ENCODE measurements around the gene AGRN. TPM values are rescaled to one million over a fixed set of nuclear protein-coding genes. Genes with fewer than 3 reads are reported as not detected.

Gene AGRN
- total RNA-seq, 1 experiment from 2014 or later, result 175 TPM

- no peak overlapping the region for H3K27ac Mint-ChIP-seq
Measured at GRCh38 chr1:975365-975764, 44.6 kb upstream of the AGRN start.

More at GRCh38 chr1:975365-975764, 44.6 kb upstream of the AGRN start:
- no CpG with 5 or more reads among the region's 9 CpGs for WGBS (ENCODE audit: extremely low coverage, insufficient read length, low lambda C conversion rate)
- no peak overlapping the region for H4K8ac ChIP-seq (replicated peaks; ENCODE audit: insufficient read length, low read depth, low read length)
- H2BK120ac ChIP-seq (ENCODE audit: low read depth, low read length, poor library complexity, severe bottlenecking), result no peak overlapping the region
- Mint-ChIP-seq H3K27me3 (ENCODE audit: low read depth) (peaks cover 47% of the 10 kb centered on the region), H3K36me3 (ENCODE audit: insufficient read depth in 1 of 3, low read depth in 3 of 3) (peaks cover 0 to 6% (median 4%) of the 10 kb centered on the region in 3 experiments; a peak in 4 of 7 replicates), H3K4me1 (peaks cover 5 to 9% of the 10 kb centered on the region in 2 experiments; a peak in 3 of 4 replicates), H3K4me3 (peak overlapping the region in 1 of 2 experiments; percentile 26; a peak in 1 of 5 replicates), H3K9me3 (peaks cover 4 to 6% of the 10 kb centered on the region in 2 experiments)
- no peaks in the 10 kb centered on the region for H3K23me2 ChIP-seq (ENCODE audit: insufficient read length, low read depth, low read length, poor library complexity, severe bottlenecking)
- H3K79me2 ChIP-seq (ENCODE audit: insufficient read depth, low read length), result no peaks in the 10 kb centered on the region
- no peak overlapping the region for H4K91ac ChIP-seq (ENCODE audit: insufficient read length, low read depth, low read length)
- no peak overlapping the region for H2AK5ac ChIP-seq (ENCODE audit: insufficient read length, low read length)
- no peak overlapping the region for H3K23ac ChIP-seq (ENCODE audit: insufficient read length, low read depth, low read length)
- no peak overlapping the region for H3T11ph ChIP-seq (ENCODE audit: low read length)
- H2BK12ac ChIP-seq (ENCODE audit: insufficient read length, low read depth, low read length), result no peak overlapping the region
- no peaks in the 10 kb centered on the region for H3K9me3 ChIP-seq (ENCODE audit: control insufficient read depth, low read depth, low read length)
- DNase-seq, result no peak
- no peaks in the 10 kb centered on the region for H4K20me1 ChIP-seq (ENCODE audit: control insufficient read depth, insufficient read depth, insufficient read length)
- no peak overlapping the region for H3K4ac ChIP-seq (ENCODE audit: low read depth, low read length)
- H3K14ac ChIP-seq (ENCODE audit: insufficient read depth, low read length), result no peak overlapping the region
- no peak for TF ChIP-seq CTCF (conservative IDR thresholded peaks at IDR 0.05)
- no peaks in the 10 kb centered on the region for H3K4me1 ChIP-seq (ENCODE audit: insufficient read depth, low read length)
- H2BK15ac ChIP-seq (ENCODE audit: low read depth, low read length), result no peak overlapping the region
- H3K79me1 ChIP-seq (ENCODE audit: insufficient read depth, low read depth, low read length, poor library complexity, severe bottlenecking), result no peaks in the 10 kb centered on the region
- no peak overlapping the region for H3K9ac ChIP-seq (ENCODE audit: extremely low read depth, insufficient read length, low read length)
- no peaks in the 10 kb centered on the region; the same call in 1 of the 2 replicates for H3K27me3 ChIP-seq (ENCODE audit: insufficient read depth, low read length)
- no peak overlapping the region for H4K5ac ChIP-seq (ENCODE audit: insufficient read length, low read depth, low read length)
- no peak overlapping the region for H3K4me2 ChIP-seq (ENCODE audit: insufficient read depth, insufficient read length, low read length)
- H3K18ac ChIP-seq (ENCODE audit: insufficient read length, low read depth, low read length), result no peak overlapping the region
- H2BK5ac ChIP-seq (ENCODE audit: insufficient read length, low read length), result no peak overlapping the region
- no peak overlapping the region for H3K27ac ChIP-seq (ENCODE audit: insufficient read length, low read depth, low read length)
- H2AFZ ChIP-seq (ENCODE audit: low read length), result no peak overlapping the region
- H3K56ac ChIP-seq (ENCODE audit: insufficient read length, low read depth, low read length), result no peak overlapping the region
- H2BK20ac ChIP-seq (ENCODE audit: low read depth, low read length, poor library complexity, severe bottlenecking), result no peak overlapping the region

Measured in H9 (cell line).